Measurements from ENCODE around the gene HGS. TPM values are rescaled to one million over a fixed set of nuclear protein-coding genes. Genes with fewer than 3 reads are reported as not detected.

Gene HGS
- total RNA-seq, 2 donors from 2014 or later: 102 to 167 TPM

DNA sequence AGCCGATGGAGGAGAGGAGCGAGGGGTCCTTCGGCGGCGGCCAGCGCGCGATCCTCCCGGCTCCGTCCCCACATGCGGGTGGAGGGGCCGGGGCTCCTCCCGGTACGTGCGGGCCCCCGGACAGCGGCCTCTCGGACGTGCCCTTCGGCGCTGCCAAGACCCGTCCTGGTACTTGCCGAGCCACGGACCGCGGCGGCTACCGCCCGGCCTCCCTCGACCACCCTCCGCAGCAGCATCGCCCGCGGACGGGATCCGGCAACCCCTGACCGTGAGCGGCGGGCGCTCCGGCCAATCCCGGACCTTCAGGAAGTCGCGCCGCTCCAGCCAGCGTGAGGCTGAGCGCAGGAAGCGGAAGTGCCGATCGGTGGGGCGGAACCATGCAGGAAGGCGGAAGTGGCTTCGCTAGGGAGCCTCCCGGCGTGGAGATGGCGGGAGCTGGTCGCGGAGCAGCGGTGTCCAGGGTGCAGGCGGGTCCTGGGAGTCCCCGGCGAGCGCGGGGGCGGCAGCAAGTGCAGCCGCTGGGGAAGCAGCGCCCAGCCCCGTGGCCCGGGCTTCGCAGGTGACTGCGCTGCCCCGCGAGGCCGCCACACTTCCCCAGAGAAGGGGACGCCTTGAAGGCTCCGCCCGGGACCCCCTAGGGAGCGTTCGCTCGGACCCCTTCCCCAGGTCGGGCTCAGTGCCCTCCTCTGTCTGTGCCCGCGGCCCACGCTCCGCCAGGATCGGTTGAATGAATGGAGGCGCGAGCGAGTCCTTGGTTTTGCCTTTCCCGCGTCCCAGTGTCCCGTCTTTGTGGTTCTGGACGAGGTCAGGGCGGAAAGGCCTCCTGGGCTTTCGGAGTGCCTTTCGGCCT lies 17.2 kb upstream of the HGS start, which contains the start of the genes CCDC137 and OXLD1:
CCDC137 (plus strand) TSS at position 396 of the 850 bp plus-strand sequence; CDS start at position 426, 30 bp downstream.
OXLD1 (minus strand) TSS at position 264 of the 850 bp plus-strand sequence; CDS start at position 236, 28 bp downstream.
- Histone ChIP-seq H3K27ac (peak within 1 kb of the TSS; percentile 87 to 91), H3K36me3 (peaks cover 0 to 4% of the 10 kb centered on the region in 2 donors), H3K4me1 (replicated peaks) (peaks cover 11% of the 10 kb centered on the region), H3K4me3 (peak within 1 kb of the TSS; percentile 98 to 99), H3K9me3 (no peaks in the 10 kb centered on the region), H3K27me3 (replicated peaks; ENCODE audit: insufficient read depth) (no peaks in the 10 kb centered on the region)
- TF ChIP-seq POLR2A (IDR thresholded peaks at IDR 0.05) (peak; percentile 79), CTCF (IDR thresholded peaks at IDR 0.05) (peak in 1 of 4 experiments; percentile 8), POLR2AphosphoS5 (IDR thresholded peaks at IDR 0.05) (peak; percentile 100)
- intact Hi-C loops (cut with DNase I): no loop called here
- peak; percentile 96 for DNase-seq (ENCODE audit: low spot score)
- under 1% methylated on average over 88 of the region's 96 CpGs for WGBS

DNA sequence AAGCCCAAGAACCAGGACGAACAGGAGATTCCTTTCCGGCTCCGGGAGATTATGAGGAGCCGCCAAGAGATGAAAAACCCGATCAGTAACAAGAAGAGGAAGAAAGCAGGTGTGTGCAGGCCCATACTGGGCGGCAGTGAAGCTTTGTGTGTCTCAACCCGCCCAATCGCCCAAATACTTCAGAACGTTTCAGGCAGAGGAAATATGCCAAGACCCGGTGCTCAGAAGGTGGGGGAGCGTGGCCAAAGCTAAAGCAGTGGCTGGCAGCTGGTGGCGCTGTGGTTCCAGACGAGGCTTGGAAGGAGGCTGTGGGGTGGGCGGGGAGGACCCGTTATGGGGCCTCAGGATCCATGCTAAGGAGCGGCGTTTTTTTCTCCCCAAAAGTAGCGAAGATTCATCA lies 16.1 kb upstream of the HGS start:
- TF ChIP-seq CTCF (IDR thresholded peaks at IDR 0.05): peak in 2 of 4 experiments; percentile 37 to 45
- no peak for TF ChIP-seq POLR2A (IDR thresholded peaks at IDR 0.05)
- TF ChIP-seq POLR2AphosphoS5 (IDR thresholded peaks at IDR 0.05): peak; percentile 52
- peak; percentile 72 for DNase-seq (ENCODE audit: low spot score)
- WGBS: 55% methylated on average over 18 of the region's 18 CpGs
- H3K9me3 ChIP-seq: no peaks in the 10 kb centered on the region
- intact Hi-C loops (cut with DNase I): no loop called here
- H3K27me3 ChIP-seq (replicated peaks; ENCODE audit: insufficient read depth): no peaks in the 10 kb centered on the region
- H3K27ac ChIP-seq: peak overlapping the region; percentile 58 to 91
- H3K4me3 ChIP-seq: peak overlapping the region in 1 of 2 donors; percentile 99
- H3K36me3 ChIP-seq: peaks cover 0 to 16% of the 10 kb centered on the region in 2 donors
- H3K4me1 ChIP-seq (replicated peaks): peaks cover 11% of the 10 kb centered on the region

DNA sequence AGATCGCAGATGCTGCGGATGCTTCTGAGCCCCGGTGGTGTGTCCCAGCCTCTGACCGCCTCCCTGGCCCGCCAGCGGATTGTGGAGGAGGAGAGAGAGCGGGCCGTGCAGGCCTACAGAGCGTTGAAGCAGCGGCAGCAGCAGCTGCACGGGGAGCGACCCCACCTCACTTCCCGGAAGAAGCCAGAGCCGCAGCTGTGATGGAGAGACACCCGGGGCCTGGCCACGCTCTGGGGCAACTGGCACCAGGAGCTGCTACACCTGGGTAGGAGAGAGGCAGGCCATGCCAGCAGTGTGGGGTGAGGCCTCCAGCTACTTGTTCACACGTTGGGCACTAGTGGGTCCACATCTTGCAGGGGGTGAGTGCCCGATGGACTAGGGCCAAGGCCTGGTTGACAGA lies 11.3 kb upstream of the HGS start:
- Histone ChIP-seq H3K9me3 (no peaks in the 10 kb centered on the region), H3K4me3 (no peak overlapping the region), H3K27me3 (replicated peaks; ENCODE audit: insufficient read depth) (no peaks in the 10 kb centered on the region), H3K36me3 (peaks cover 0 to 17% of the 10 kb centered on the region in 2 donors), H3K4me1 (replicated peaks) (peaks cover 4% of the 10 kb centered on the region), H3K27ac (no peak overlapping the region)
- WGBS: 78% methylated on average over 18 of the region's 18 CpGs
- TF ChIP-seq POLR2AphosphoS5 (IDR thresholded peaks at IDR 0.05) (no peak), POLR2A (IDR thresholded peaks at IDR 0.05) (no peak), CTCF (IDR thresholded peaks at IDR 0.05) (no peak)
- DNase-seq (ENCODE audit: low spot score): no peak
- intact Hi-C loops (cut with DNase I): no loop called here

DNA sequence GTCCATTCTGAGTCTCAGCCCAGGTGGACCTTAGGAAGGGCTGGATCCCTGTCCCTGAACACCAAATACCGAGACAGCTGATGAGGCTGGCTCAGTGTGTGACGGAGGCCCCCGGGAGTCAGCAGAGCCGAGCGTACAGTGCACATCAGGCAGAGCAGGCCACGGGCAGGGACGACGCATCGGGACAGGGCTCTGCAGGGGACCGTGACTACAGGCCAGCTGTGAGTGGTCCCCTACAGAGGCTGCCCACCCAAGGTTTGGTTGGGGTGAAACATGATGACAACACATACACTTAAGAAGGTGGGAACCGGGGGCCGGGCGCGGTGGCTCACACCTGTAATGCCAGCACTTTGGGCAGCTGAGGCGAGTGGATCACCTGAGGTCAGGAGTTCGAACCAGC lies 10.9 kb upstream of the HGS start:
- no peak for DNase-seq (ENCODE audit: low spot score)
- Histone ChIP-seq H3K27me3 (replicated peaks; ENCODE audit: insufficient read depth) (no peaks in the 10 kb centered on the region), H3K36me3 (peaks cover 0 to 17% of the 10 kb centered on the region in 2 donors), H3K9me3 (no peaks in the 10 kb centered on the region), H3K4me3 (no peak overlapping the region), H3K27ac (no peak overlapping the region), H3K4me1 (replicated peaks) (no peaks in the 10 kb centered on the region)
- 93% methylated on average over 16 of the region's 16 CpGs for WGBS
- intact Hi-C loops (cut with DNase I): no loop called here
- no peak for TF ChIP-seq POLR2A (IDR thresholded peaks at IDR 0.05)
- TF ChIP-seq CTCF (IDR thresholded peaks at IDR 0.05): no peak
- no peak for TF ChIP-seq POLR2AphosphoS5 (IDR thresholded peaks at IDR 0.05)

Measured in prostate gland (tissue), 2 donors.